Measurements from ENCODE around the gene TIGD1.

Gene TIGD1

DNA sequence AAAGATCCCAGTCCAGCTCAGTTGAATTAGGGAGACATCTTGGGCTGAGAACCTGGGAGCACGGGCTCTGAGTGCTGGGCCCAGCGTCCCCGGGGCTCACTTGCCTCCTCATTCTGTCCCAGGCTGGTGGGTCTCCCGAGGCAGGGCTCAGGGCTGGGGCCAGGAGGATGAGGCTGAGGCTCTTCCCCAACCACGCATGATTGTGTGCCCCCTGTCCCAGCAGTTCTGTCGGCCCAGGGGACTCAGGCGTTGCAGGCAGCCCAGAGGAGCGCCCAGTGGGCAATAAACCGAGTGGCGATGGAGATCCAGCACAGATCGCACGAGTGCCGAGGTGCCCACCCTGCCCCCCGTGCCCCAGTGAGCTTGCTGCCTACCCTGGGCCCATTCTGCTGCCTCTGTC lies 29.3 kb downstream of the TIGD1 start:
- H3K27me3 ChIP-seq (ENCODE audit: control insufficient read depth, insufficient read depth, low read length) = peaks cover 80% of the 10 kb centered on the region

DNA sequence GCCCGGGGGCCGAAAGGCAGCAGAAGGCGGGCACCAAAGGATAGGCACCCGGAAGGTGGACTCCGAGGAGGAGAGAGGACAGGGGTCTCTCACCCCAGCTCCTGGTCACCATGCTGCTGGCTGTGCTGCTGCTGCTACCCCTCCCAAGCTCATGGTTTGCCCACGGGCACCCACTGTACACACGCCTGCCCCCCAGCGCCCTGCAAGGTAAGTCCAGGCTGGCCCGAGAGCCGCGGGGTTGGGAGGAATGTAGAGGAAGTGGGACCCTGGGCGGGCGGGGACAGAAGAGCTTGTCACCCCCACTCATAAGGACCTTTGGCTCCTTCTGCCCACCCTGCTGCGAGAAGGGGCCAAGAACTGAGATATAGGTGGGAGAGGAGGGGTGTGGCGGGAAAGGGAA lies 29.9 kb downstream of the TIGD1 start:
- Histone ChIP-seq H3K27me3 (ENCODE audit: control insufficient read depth, insufficient read depth, low read length) (peaks cover 86% of the 10 kb centered on the region), H3K4me3 (ENCODE audit: low read depth, low read length) (no peak overlapping the region), H3K36me3 (ENCODE audit: control insufficient read depth, insufficient read depth, low read length) (no peaks in the 10 kb centered on the region), H3K9ac (ENCODE audit: low read length) (no peak overlapping the region), H3K9me3 (ENCODE audit: control insufficient read depth, insufficient read depth, low read depth, low read length) (no peaks in the 10 kb centered on the region), H3K27ac (ENCODE audit: low read depth, low read length) (no peak overlapping the region), H3K4me1 (ENCODE audit: control insufficient read depth, insufficient read depth, low read length) (peaks cover 16% of the 10 kb centered on the region)

More for the DNA sequence above, 29.3 kb downstream of the TIGD1 start:
- H3K4me3 ChIP-seq (ENCODE audit: low read depth, low read length) = no peak overlapping the region
- no peak overlapping the region for H3K9ac ChIP-seq (ENCODE audit: low read length)
- peaks cover 16% of the 10 kb centered on the region for H3K4me1 ChIP-seq (ENCODE audit: control insufficient read depth, insufficient read depth, low read length)
- H3K27ac ChIP-seq (ENCODE audit: low read depth, low read length) = no peak overlapping the region
- no peaks in the 10 kb centered on the region for H3K9me3 ChIP-seq (ENCODE audit: control insufficient read depth, insufficient read depth, low read depth, low read length)
- H3K36me3 ChIP-seq (ENCODE audit: control insufficient read depth, insufficient read depth, low read length) = no peaks in the 10 kb centered on the region

DNA sequence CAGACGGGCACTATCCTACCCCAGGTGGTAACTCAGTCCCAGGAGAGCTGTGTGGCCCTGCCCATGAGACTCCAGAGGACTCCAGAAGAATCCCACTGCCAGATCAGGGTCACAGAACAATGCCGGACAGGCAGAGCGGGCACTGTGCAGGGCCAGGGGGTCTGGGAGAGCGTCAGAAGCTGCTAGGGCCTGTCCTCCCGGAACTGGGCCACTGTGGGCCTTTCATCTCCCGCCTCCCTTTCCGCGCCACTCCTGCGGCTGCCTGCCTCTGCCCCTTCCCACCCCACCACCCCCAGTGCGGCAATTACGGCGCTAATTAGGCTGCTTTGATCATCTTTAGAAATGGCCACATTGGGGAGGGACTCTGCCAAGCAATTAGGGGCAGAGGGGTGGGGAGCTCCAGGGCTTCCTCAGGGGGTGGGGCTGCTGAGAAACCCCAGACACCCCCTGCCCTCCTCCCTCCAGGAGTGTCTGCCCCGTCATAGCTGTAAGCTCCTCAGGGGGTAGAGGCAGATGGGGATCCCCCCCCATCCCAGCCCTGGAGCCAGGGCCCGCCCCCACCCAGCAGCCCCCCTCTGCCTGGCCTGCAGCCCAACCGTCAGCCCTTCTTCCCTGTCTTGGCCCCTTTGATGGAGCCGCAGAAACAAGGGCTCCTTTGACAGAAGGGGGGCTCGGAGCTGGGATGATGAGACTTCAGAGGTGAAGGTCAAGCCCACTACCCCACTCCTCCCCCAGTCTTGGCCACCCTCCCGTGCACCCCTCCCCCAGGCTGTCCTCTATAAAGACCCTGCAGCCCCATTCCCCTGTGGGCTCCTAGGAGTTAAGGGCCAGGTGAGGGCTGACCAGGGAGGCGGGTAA lies 30.5 kb downstream of the TIGD1 start, which contains the start of gene PRSS56:
Gene PRSS56, plus strand, starts transcription at position 808 of the 858 bp plus-strand sequence. CDS start 211 bp downstream, outside the sequence.
- Histone ChIP-seq H3K4me1 (ENCODE audit: control insufficient read depth, insufficient read depth, low read length) (peaks cover 16% of the 10 kb centered on the region), H3K36me3 (ENCODE audit: control insufficient read depth, insufficient read depth, low read length) (no peaks in the 10 kb centered on the region), H3K27ac (ENCODE audit: low read depth, low read length) (no peak within 1 kb of the TSS), H3K4me3 (ENCODE audit: low read depth, low read length) (no peak within 1 kb of the TSS), H3K27me3 (ENCODE audit: control insufficient read depth, insufficient read depth, low read length) (peaks cover 86% of the 10 kb centered on the region), H3K9ac (ENCODE audit: low read length) (no peak within 1 kb of the TSS), H3K9me3 (ENCODE audit: control insufficient read depth, insufficient read depth, low read depth, low read length) (no peaks in the 10 kb centered on the region)

DNA sequence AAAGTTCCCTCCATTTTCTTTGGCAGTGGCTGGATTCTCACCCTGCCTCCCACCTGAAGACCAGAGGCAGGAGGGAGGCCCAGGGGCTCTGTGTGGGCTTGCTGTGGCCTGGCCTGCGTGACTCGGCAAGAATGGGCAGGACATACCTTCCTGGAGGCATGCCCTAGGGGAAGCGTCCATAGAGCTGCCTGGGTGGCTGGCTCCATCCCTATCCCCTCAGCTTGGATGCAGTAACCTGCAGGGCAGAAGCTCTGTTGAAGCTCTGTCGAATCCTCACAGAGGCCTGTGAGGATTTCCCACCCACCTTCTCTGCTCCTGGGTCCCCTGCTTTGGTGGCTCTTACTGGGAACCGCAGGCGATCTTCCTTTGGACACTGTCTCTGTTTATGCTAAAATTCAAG lies 31.5 kb downstream of the TIGD1 start:
- Histone ChIP-seq H3K4me3 (ENCODE audit: low read depth, low read length) (no peak overlapping the region), H3K9ac (ENCODE audit: low read length) (no peak overlapping the region), H3K27ac (ENCODE audit: low read depth, low read length) (no peak overlapping the region), H3K36me3 (ENCODE audit: control insufficient read depth, insufficient read depth, low read length) (no peaks in the 10 kb centered on the region), H3K9me3 (ENCODE audit: control insufficient read depth, insufficient read depth, low read depth, low read length) (no peaks in the 10 kb centered on the region), H3K27me3 (ENCODE audit: control insufficient read depth, insufficient read depth, low read length) (peaks cover 76% of the 10 kb centered on the region), H3K4me1 (ENCODE audit: control insufficient read depth, insufficient read depth, low read length) (peaks cover 13% of the 10 kb centered on the region)

DNA sequence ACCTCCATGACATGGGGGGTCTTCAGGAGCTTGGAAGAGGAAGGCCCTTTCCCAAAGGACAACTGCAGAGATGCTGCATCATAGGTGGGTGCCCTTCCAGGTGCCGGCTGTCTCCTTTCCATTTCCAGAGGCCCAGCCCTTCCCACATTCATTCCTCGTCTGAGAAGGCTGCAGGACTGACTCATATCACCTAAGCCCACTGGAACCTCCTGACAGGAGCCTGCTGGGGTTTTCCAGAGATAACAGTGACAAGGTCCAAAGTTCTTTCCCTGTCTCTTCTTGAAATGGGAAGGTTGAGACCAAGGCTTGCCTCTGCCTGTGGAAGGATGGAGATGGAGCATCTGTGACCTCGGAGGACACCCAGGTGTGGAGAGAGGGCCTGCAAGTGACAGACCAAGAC lies 33.8 kb downstream of the TIGD1 start:
- H3K4me1 ChIP-seq (ENCODE audit: control insufficient read depth, insufficient read depth, low read length) = peaks cover 9% of the 10 kb centered on the region; the same call in 1 of the 2 replicates
- no peaks in the 10 kb centered on the region for H3K36me3 ChIP-seq (ENCODE audit: control insufficient read depth, insufficient read depth, low read length)
- H3K27ac ChIP-seq (ENCODE audit: low read depth, low read length) = no peak overlapping the region
- H3K4me3 ChIP-seq (ENCODE audit: low read depth, low read length) = no peak overlapping the region
- no peaks in the 10 kb centered on the region for H3K9me3 ChIP-seq (ENCODE audit: control insufficient read depth, insufficient read depth, low read depth, low read length)
- H3K27me3 ChIP-seq (ENCODE audit: control insufficient read depth, insufficient read depth, low read length) = peaks cover 57% of the 10 kb centered on the region
- no peak overlapping the region for H3K9ac ChIP-seq (ENCODE audit: low read length)

DNA sequence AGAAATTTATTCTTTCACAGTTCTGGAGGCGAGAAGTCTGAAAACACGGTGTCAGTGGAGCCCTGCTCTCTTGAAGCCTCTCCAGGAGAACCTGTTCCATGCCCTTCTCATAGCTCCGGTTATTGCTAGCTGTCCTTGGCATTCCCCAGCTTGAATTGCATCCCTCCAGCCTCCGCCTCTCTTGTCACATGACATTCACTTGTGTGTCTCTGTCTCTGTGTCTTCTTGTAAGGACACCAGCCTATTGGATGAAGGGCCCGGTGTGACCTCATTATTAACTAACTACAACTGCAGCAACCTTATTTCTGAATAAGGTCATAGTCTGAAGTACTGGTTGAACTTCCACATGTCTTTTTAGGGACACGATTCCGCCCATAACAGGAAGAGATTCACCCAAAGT lies 34.7 kb downstream of the TIGD1 start:
- H3K9me3 ChIP-seq (ENCODE audit: control insufficient read depth, insufficient read depth, low read depth, low read length) = no peaks in the 10 kb centered on the region
- H3K9ac ChIP-seq (ENCODE audit: low read length) = no peak overlapping the region
- peaks cover 48% of the 10 kb centered on the region for H3K27me3 ChIP-seq (ENCODE audit: control insufficient read depth, insufficient read depth, low read length)
- H3K27ac ChIP-seq (ENCODE audit: low read depth, low read length) = no peak overlapping the region
- H3K4me3 ChIP-seq (ENCODE audit: low read depth, low read length) = no peak overlapping the region
- H3K36me3 ChIP-seq (ENCODE audit: control insufficient read depth, insufficient read depth, low read length) = no peaks in the 10 kb centered on the region
- H3K4me1 ChIP-seq (ENCODE audit: control insufficient read depth, insufficient read depth, low read length) = peaks cover 9% of the 10 kb centered on the region; the same call in 1 of the 2 replicates

DNA sequence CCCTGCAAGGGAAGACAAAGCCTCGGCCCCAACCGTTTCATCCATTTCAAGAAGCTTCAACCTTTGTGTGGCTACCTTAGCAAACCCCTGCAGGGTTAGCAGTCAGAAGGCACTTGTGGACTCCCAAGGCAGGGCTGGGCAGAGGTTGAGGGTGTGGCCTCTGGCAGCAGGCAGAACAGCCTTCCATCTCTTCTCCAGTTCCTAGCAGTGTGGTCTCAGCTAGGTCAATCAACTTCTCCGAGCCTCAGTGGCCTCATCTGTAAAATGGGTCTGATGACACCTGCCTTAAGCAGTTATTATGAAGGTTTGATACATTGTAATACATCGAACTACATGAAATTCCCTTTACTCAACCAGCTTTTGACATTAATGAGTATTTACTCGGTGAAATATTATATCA lies 37.0 kb downstream of the TIGD1 start:
- Histone ChIP-seq H3K4me3 (ENCODE audit: low read depth, low read length) (no peak overlapping the region), H3K9ac (ENCODE audit: low read length) (no peak overlapping the region), H3K27ac (ENCODE audit: low read depth, low read length) (no peak overlapping the region), H3K4me1 (ENCODE audit: control insufficient read depth, insufficient read depth, low read length) (no peaks in the 10 kb centered on the region; the same call in 1 of the 2 replicates), H3K9me3 (ENCODE audit: control insufficient read depth, insufficient read depth, low read depth, low read length) (no peaks in the 10 kb centered on the region), H3K27me3 (ENCODE audit: control insufficient read depth, insufficient read depth, low read length) (peaks cover 28% of the 10 kb centered on the region; the same call in 1 of the 2 replicates), H3K36me3 (ENCODE audit: control insufficient read depth, insufficient read depth, low read length) (no peaks in the 10 kb centered on the region)

DNA sequence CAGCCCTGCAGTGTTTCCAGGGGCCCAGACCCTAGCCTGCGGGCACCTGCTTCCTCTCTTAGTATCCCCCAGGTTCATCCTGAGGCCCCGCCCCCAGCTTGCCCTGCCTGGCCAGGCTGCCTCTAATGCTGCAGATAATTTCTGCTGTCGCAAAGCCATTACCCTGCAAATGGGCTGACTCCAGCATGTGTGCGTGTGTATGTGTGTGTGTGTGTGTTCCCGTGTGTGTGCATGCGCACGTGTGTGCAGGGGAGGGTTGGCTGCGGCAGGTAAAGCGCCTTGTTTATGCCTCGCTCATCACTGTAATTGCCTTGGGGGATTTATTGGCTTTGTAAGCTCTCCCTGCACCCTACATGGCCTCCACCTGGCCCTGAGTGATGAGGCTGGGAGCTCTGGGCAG lies 37.8 kb downstream of the TIGD1 start:
- Histone ChIP-seq H3K36me3 (ENCODE audit: control insufficient read depth, insufficient read depth, low read length) (no peaks in the 10 kb centered on the region), H3K4me1 (ENCODE audit: control insufficient read depth, insufficient read depth, low read length) (no peaks in the 10 kb centered on the region; the same call in 1 of the 2 replicates), H3K27me3 (ENCODE audit: control insufficient read depth, insufficient read depth, low read length) (peaks cover 26% of the 10 kb centered on the region; the same call in 1 of the 2 replicates), H3K4me3 (ENCODE audit: low read depth, low read length) (no peak overlapping the region), H3K9ac (ENCODE audit: low read length) (no peak overlapping the region), H3K9me3 (ENCODE audit: control insufficient read depth, insufficient read depth, low read depth, low read length) (no peaks in the 10 kb centered on the region), H3K27ac (ENCODE audit: low read depth, low read length) (no peak overlapping the region)

DNA sequence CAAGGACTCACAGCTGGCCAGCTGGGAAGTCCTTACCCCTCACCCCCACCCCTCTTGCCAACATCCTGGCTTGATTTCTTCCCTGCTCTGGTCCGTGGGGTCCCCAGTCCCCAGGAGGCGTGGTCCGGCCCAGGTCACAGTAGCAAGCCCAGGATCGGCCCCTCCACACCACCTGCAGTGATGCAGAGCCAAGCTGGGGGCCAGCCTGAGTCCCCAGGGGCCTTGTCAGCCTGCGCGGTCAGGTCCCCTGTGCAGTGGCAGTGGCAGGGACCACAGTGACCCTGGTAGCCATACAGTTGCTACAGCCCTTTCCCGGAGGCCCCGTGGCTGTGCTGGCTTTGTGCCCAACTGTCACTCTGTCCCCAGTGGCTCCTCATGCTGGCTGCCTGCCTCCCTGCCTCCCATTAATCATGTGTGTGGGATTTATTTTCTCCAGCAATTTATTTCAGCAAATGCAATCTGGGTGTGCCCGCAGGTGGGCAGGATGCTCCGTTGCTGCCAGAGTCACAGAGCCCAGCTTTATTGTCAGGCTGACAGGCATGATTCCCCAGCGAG lies 38.9 kb downstream of the TIGD1 start:
- no peaks in the 10 kb centered on the region for H3K9me3 ChIP-seq (ENCODE audit: control insufficient read depth, insufficient read depth, low read depth, low read length)
- H3K27me3 ChIP-seq (ENCODE audit: control insufficient read depth, insufficient read depth, low read length) = peaks cover 29% of the 10 kb centered on the region
- H3K9ac ChIP-seq (ENCODE audit: low read length) = no peak overlapping the region
- no peak overlapping the region for H3K27ac ChIP-seq (ENCODE audit: low read depth, low read length)
- no peaks in the 10 kb centered on the region for H3K36me3 ChIP-seq (ENCODE audit: control insufficient read depth, insufficient read depth, low read length)
- H3K4me3 ChIP-seq (ENCODE audit: low read depth, low read length) = no peak overlapping the region
- no peaks in the 10 kb centered on the region; the same call in 1 of the 2 replicates for H3K4me1 ChIP-seq (ENCODE audit: control insufficient read depth, insufficient read depth, low read length)

DNA sequence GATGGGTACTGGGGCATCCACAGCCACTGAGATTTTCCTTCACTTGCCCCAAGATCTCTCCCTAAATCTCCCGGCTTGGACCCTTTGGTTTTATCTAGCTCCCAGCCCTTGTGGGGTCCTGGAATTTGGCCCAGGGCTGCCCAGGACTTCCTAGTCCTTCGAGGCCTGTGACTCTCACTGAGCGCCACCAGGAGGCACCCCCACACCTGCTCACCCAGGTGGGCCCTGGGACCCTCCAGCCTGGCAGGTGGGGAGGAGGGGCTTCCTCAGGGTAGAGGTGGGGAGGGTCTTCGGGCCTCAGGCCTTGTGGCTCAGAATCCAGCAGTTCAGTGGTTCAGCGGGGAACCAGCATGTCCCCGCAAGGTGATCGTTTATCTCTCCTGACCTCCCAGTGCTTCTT lies 42.1 kb downstream of the TIGD1 start:
- no peak overlapping the region for H3K9ac ChIP-seq (ENCODE audit: low read length)
- H3K4me3 ChIP-seq (ENCODE audit: low read depth, low read length) = no peak overlapping the region
- H3K4me1 ChIP-seq (ENCODE audit: control insufficient read depth, insufficient read depth, low read length) = peaks cover 10% of the 10 kb centered on the region
- H3K27me3 ChIP-seq (ENCODE audit: control insufficient read depth, insufficient read depth, low read length) = peaks cover 52% of the 10 kb centered on the region
- no peaks in the 10 kb centered on the region for H3K36me3 ChIP-seq (ENCODE audit: control insufficient read depth, insufficient read depth, low read length)
- H3K27ac ChIP-seq (ENCODE audit: low read depth, low read length) = no peak overlapping the region
- no peaks in the 10 kb centered on the region for H3K9me3 ChIP-seq (ENCODE audit: control insufficient read depth, insufficient read depth, low read depth, low read length)

DNA sequence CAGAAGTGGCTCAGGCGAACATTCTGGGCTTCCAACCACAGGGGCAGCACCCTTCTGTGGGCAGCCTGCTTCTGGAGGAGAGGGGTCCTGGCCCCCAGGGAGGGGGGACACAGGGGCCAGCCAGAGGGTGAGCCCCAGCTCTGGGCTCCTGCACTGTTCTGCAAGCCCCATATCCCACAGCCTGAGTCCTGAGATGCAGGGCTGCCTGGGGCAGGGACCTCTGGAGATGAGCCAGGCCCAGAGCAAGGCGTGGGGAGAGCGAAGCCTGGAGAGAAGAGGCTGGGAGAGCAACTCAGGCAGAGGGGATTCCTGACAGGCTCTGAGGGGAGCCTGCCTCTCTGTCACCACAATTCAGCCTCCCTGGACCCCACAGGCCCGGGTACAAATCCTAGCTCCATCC lies 43.6 kb downstream of the TIGD1 start:
- H3K27ac ChIP-seq (ENCODE audit: low read depth, low read length) = no peak overlapping the region
- H3K36me3 ChIP-seq (ENCODE audit: control insufficient read depth, insufficient read depth, low read length) = no peaks in the 10 kb centered on the region
- no peak overlapping the region for H3K4me3 ChIP-seq (ENCODE audit: low read depth, low read length)
- H3K9ac ChIP-seq (ENCODE audit: low read length) = no peak overlapping the region
- H3K27me3 ChIP-seq (ENCODE audit: control insufficient read depth, insufficient read depth, low read length) = peaks cover 62% of the 10 kb centered on the region
- peaks cover 17% of the 10 kb centered on the region for H3K4me1 ChIP-seq (ENCODE audit: control insufficient read depth, insufficient read depth, low read length)
- no peaks in the 10 kb centered on the region for H3K9me3 ChIP-seq (ENCODE audit: control insufficient read depth, insufficient read depth, low read depth, low read length)

Data from HUES6 (cell line).